A673 (cell line): ENCODE results near the gene GPN2. TPM values are rescaled to one million over a fixed set of nuclear protein-coding genes. Genes with fewer than 3 reads are reported as not detected.

Experiments used
- BruUV-seq: library from RNA; stranded (reverse); fragments of 400-500 nt; replicated peaks from 2 replicates; lab custom pipeline; 2021; lab: Mats Ljungman, UMichigan
- CTCF ChIA-PET: fragments of 300-600 bp; sonication (Branson Sonifier 250); formaldehyde crosslinking; loops from one replicate; lab custom pipeline; 2022; ENCODE audit warnings: antibody characterized with exemption; lab: Charles Lee
- POLR2A ChIA-PET: fragments of 300-600 bp; sonication (Branson Sonifier 250); formaldehyde crosslinking; loops from one replicate; lab custom pipeline; 2022; ENCODE audit warnings: antibody characterized with exemption; ENCODE audit not compliant: low non-redundant PET; lab: Charles Lee
- DNase-seq: peaks from one replicate; pipeline ENCODE4 v3.0.0-alpha.2; 2015; ENCODE audit warnings: low spot score
- H3K27ac ChIP-seq: fragments of 200-600 bp; sonication (generic); 2 replicates; pipeline ENCODE4 v1.5.1; 2016; ENCODE audit warnings: mixed run types, low read depth, mild to moderate bottlenecking, mixed read lengths, antibody characterized with exemption, low read length; ENCODE audit not compliant: poor library complexity, severe bottlenecking
- H3K27me3 ChIP-seq: fragments of 200-600 bp; sonication (generic); replicated peaks from 2 replicates; pipeline ENCODE4 v1.6.1; 2017; ENCODE audit warnings: mixed run types, low read depth, mild to moderate bottlenecking, mixed read lengths, antibody characterized with exemption, low read length; ENCODE audit not compliant: insufficient read depth, poor library complexity
- H3K36me3 ChIP-seq: fragments of 200-600 bp; sonication (generic); 2 replicates; pipeline ENCODE4 v1.6.1; 2016; ENCODE audit warnings: mixed run types, mild to moderate bottlenecking, mixed read lengths, antibody characterized with exemption, low read length; ENCODE audit not compliant: insufficient read depth, poor library complexity, severe bottlenecking
- H3K4me1 ChIP-seq: fragments of 200-600 bp; sonication (generic); 2 replicates; pipeline ENCODE4 v1.6.1; 2017; ENCODE audit warnings: mixed run types, mild to moderate bottlenecking, mixed read lengths, antibody characterized with exemption, low read length; ENCODE audit not compliant: insufficient read depth, poor library complexity, severe bottlenecking
- H3K4me3 ChIP-seq: fragments of 200-600 bp; sonication (generic); 2 replicates; pipeline ENCODE4 v1.5.1; 2016; ENCODE audit warnings: low read depth, mixed run types, mild to moderate bottlenecking, mixed read lengths, low read length; ENCODE audit not compliant: poor library complexity, severe bottlenecking
- H3K9me3 ChIP-seq: fragments of 200-600 bp; sonication (generic); 2 replicates; pipeline ENCODE4 v1.6.1; 2016; ENCODE audit warnings: mixed run types, low read depth, mild to moderate bottlenecking, mixed read lengths, antibody characterized with exemption, low read length; ENCODE audit not compliant: poor library complexity, severe bottlenecking
- EZH2 ChIP-seq: fragments of 200-600 bp; sonication (generic); IDR thresholded peaks from 2 replicates; pipeline ENCODE4 v1.6.1; 2017; ENCODE audit warnings: borderline replicate concordance, low read depth, mild to moderate bottlenecking, mixed read lengths, antibody characterized with exemption, low read length; ENCODE audit not compliant: poor library complexity, severe bottlenecking
- intact Hi-C: fragments of 100-400 bp; cut with micrococcal nuclease; formaldehyde crosslinking; loops from one replicate; pipeline ENCODE4 v1.10.0; 2022; ENCODE audit not compliant: unreplicated experiment
- total RNA-seq: library from RNA; stranded (reverse); gene quantifications from 2 replicates; pipeline ENCODE4 v1.2.3, GENCODE V29; 2021
- TF ChIP-seq, protein P1 (sequence below): fragments of 300-800, 200-600 bp; sonication (generic); conservative IDR thresholded peaks from 2 replicates; pipeline ENCODE4 v1.5.1; 2017; ENCODE audit warnings: low read depth, mild to moderate bottlenecking, antibody characterized with exemption, low read length, moderate library complexity, mixed read lengths

GPN2 gene
- total RNA-seq, 1 experiment from 2014 or later = 41.4 TPM

DNA sequence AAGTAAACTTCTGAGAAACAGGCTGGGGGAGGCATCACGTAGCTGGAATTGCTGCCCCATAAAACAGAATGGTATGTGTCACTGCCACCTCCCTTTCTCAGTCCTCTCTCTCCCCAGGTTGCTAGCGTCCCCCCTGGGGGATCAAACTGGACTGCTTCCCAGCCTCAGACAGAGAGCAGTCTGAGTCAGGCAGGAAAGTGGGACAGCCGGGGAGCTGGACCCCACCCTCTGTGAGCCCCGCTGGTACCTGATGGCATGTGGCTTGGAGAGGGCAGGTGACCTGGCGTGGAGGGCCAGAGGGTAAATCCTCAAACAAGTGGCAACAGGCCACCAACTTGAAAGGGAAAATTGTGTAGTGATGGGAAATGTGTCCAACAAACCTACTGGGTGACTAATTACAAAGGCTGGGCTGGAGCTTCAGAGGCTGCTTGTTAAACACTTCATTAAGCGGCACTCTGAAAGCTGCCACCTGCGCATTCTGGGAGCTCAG lies 28.1 kb downstream of the GPN2 start:
- TF ChIP-seq, protein P1, sequence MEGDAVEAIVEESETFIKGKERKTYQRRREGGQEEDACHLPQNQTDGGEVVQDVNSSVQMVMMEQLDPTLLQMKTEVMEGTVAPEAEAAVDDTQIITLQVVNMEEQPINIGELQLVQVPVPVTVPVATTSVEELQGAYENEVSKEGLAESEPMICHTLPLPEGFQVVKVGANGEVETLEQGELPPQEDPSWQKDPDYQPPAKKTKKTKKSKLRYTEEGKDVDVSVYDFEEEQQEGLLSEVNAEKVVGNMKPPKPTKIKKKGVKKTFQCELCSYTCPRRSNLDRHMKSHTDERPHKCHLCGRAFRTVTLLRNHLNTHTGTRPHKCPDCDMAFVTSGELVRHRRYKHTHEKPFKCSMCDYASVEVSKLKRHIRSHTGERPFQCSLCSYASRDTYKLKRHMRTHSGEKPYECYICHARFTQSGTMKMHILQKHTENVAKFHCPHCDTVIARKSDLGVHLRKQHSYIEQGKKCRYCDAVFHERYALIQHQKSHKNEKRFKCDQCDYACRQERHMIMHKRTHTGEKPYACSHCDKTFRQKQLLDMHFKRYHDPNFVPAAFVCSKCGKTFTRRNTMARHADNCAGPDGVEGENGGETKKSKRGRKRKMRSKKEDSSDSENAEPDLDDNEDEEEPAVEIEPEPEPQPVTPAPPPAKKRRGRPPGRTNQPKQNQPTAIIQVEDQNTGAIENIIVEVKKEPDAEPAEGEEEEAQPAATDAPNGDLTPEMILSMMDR = no peak
- TF ChIP-seq EZH2 = no peak
- Histone ChIP-seq H3K36me3 (no peaks in the 10 kb centered on the region), H3K4me3 (no peak overlapping the region), H3K27ac (no peak overlapping the region), H3K4me1 (no peaks in the 10 kb centered on the region), H3K27me3 (no peaks in the 10 kb centered on the region), H3K9me3 (no peaks in the 10 kb centered on the region)
- ChIA-PET CTCF (no interaction called here), POLR2A (no interaction called here)
- no TSS peak for BruUV-seq
- intact Hi-C loops = no loop called here
- no peak for DNase-seq

DNA sequence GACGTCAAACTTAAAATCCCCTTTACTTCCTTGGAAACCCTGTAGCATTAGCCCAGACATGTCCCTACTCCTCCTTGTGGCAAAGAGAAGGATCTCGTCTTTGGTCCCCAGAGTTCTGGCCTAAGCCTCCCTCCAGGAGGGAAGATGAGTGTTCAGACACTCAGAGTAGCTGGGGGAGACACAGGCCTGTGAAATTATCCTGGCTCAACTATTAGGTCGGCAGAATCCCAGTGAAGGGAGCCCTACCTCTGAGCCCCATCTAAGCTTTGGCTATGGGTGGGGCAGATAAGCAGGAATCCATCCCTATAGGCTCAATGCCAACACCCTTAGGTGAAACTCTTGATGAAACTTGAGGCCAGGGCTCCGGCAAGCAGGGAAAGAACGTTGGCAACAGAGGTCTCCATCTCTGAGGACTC lies 28.8 kb downstream of the GPN2 start:
- Histone ChIP-seq H3K27me3 (no peaks in the 10 kb centered on the region), H3K36me3 (no peaks in the 10 kb centered on the region), H3K4me1 (no peaks in the 10 kb centered on the region), H3K4me3 (no peak overlapping the region), H3K27ac (no peak overlapping the region), H3K9me3 (no peaks in the 10 kb centered on the region)
- TF ChIP-seq, protein P1 = peak; percentile 41; the same call in 1 of the 2 replicates
- TF ChIP-seq EZH2 = no peak
- intact Hi-C loops = no loop called here
- BruUV-seq = no TSS peak
- ChIA-PET POLR2A (no interaction called here), CTCF (no interaction called here)
- peak; percentile 65 for DNase-seq

DNA sequence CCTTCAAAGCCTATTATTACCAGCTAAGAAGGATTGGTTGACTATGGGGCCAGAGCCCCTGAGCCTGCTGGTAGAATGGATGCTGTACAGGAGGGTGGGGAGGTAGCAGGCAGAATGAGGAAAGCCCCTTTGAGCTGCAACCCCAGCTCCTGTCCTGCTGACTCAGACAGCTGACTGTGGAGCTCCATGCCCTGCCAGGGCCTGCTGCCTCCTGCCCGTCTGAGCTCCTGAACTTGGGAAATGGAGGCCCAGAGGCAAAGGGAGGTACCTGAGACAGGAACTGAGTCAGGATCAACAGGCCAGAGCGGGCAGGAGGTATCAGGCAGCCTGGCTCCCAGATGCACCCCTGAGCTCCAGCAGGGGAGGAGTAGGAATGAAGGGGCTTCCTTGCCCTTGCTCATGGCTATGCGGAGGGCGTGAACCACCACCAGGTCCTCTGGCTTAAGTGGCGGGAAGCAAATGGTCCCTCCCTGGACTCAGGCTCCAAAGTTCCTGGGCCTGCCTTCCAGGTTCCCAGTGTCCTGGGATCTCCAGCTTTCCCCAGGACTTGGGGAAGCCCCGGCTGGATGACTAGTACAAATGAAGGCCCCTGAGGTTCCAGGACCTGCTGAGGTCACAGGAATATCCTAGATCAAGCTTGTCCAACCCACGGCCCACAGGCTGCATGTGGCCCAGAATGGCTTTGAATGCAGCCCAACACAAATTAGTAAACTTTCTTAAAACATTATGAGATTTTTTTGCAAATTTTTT lies 31.0 kb downstream of the GPN2 start:
- DNase-seq = no peak
- H3K9me3 ChIP-seq = no peaks in the 10 kb centered on the region
- ChIA-PET CTCF (no interaction called here), POLR2A (interaction anchor here (0.6 kb wide), 2 partner anchors 128 to 971 kb away, joined by 3 to 6 read pairs; no protein-coding TSS in a partner anchor)
- peaks cover 6% of the 10 kb centered on the region for H3K36me3 ChIP-seq
- no peak overlapping the region for H3K27ac ChIP-seq
- no peaks in the 10 kb centered on the region for H3K27me3 ChIP-seq
- H3K4me1 ChIP-seq = no peaks in the 10 kb centered on the region
- intact Hi-C loops = no loop called here
- no TSS peak for BruUV-seq
- TF ChIP-seq, protein P1 = no peak
- TF ChIP-seq EZH2 = no peak
- no peak overlapping the region for H3K4me3 ChIP-seq
